ENCODE results near the gene RAPH1.

The RAPH1 gene

DNA sequence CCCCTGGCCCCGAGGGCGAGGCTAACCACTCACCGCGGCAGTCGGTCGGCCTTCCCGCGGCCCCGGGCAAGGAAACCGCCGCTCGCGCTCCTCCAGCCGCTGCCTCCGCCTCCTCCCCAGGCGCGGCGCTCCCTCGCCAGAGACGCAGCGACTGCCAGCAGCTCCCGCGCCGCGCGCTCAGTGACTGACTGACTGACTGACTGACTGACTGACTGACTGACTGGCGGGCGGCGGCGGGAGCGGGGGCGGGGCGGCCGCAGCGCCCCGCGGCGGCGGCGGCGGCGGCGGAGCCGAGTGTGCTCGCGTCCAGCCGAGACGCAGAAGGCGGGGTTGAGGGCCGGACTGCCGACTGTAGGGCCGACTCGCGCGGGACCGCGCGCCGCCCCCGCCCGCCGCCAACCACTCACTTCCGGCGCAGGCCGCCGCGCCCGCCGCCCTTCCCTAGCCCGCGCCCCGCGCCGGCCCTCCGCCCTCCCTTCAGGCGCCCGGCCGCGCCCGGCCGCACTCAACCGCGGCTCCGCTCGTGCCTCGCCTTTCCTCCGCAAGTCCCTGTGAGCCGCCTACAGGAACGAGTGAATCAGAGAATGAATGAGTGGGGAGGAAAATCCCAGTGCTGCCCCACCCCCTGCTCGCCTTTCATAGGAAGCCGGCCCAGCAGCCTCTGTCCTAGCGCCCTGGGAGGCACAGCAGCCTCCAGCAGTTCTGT is at the start of gene RAPH1:
Gene RAPH1 (minus strand): TSS at position 224 of the 706 bp plus-strand sequence. CDS start 39,948 bp downstream, outside the sequence.
- TF ChIP-seq GATA2 (IDR thresholded peaks at IDR 0.05; ENCODE audit: low read depth, low read length), result no peak
- no peak for TF ChIP-seq GATA3 (IDR thresholded peaks at IDR 0.05; ENCODE audit: low read depth, low read length)

DNA sequence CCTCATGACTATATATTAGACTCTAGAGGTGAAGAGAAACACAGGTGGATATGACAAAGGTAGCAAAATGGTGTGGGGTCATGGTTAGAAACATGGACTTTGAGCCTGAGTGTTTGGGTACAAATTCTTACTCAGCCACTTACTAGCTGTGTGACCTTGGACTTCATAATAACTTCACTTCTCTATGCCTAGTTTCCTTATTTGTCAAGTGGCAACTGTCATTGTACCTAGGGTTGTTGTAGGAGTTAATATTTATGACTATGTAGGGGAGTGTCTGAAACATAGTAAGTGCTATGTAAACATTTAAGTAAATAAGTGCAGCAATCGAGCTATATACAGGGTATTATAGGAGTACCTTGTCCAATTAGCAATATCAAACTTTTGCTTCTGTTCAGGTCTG is 49.7 kb upstream of the RAPH1 start:
- TF ChIP-seq GATA2 (IDR thresholded peaks at IDR 0.05; ENCODE audit: low read depth, low read length) (no peak), GATA3 (IDR thresholded peaks at IDR 0.05; ENCODE audit: low read depth, low read length) (no peak)

DNA sequence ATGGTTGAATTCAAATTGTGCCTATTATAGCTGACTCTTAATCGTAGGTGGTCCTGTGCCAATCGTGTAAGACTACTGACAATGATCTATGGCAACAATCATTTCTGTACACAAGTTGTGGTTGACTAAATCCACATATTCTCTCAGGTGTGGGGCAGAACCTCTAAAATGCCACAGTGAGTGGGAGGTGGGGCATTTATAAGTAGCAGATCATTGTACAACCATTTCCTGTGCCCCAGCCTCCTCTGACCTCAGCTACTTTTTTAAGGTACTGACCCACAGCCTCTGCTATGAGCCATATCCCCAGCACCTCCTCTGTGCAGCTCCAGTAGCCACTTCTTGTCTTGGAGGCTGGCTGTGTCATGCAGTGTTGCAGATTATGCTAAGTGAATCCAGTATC is 48.6 kb upstream of the RAPH1 start:
- no peak for TF ChIP-seq GATA2 (IDR thresholded peaks at IDR 0.05; ENCODE audit: low read depth, low read length)
- TF ChIP-seq GATA3 (IDR thresholded peaks at IDR 0.05; ENCODE audit: low read depth, low read length), result no peak

DNA sequence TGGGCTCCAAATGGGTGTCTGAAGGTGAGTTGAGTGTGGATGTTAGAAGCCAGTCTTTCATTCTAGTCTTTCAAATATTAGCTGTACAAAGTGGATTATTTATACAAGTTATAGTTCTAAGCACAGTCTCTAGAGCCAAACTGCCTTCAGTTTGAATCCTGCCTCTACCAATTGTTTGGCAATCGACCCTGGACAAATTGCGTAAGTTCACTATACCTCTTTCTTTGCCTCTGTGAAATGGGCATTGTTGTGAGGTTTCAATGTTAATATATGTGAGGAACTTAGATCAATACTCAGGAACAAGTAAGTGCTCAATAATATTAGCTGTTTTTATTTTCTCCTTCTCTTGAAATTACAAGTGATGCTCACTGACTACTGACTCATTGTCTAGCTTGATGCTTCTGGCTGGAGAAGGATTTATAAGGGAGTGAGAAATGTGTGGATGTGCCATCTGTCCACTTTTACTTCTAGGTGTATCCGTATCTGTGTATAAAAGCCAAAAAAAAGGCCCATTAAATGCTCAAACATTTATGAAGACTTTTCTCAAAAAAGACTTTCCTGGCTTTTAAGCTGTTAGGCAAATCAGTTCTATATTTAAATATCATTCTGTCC is 48.1 kb upstream of the RAPH1 start:
- TF ChIP-seq GATA3 (IDR thresholded peaks at IDR 0.05; ENCODE audit: low read depth, low read length), result no peak
- no peak for TF ChIP-seq GATA2 (IDR thresholded peaks at IDR 0.05; ENCODE audit: low read depth, low read length)

DNA sequence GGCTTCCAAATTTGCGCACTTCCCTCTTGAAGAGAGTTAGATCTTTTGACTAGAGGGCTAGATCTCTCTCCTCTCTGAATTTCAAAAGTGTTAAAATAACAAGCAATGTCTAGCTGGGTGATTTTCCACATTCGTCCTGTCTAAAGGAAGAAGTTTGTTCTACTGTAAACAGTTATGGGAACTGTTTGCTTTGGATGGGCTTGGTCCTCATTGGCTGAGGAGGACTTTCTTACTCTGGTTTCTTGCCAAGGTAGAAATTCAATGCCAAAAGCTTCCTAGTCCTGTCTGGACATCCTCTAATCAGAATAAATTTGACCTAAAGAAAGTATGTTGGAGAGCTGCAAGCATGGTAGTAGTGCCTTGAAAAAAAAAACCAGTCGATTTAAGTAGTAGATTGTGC is 47.4 kb upstream of the RAPH1 start:
- no peak for TF ChIP-seq GATA3 (IDR thresholded peaks at IDR 0.05; ENCODE audit: low read depth, low read length)
- no peak for TF ChIP-seq GATA2 (IDR thresholded peaks at IDR 0.05; ENCODE audit: low read depth, low read length)

DNA sequence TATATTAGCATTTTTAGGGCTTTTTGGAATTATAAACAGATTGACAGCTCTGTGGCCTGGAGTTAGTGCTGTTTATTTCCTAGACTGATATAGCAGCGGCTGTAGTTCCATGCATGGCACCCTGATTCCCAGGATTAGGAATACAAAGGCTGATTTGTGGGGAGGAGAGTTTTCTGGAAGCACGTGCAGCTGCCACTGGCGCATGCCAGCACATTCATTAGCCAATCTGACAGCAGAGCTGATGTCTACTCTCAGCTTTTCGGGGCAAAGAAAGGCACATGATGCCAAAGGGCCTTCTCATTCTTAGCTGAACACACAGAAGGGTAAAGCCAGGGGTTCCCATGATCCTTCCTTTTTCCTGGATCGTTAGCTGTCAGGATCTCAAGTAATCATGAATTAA is 45.7 kb upstream of the RAPH1 start:
- TF ChIP-seq GATA3 (IDR thresholded peaks at IDR 0.05; ENCODE audit: low read depth, low read length) (no peak), GATA2 (IDR thresholded peaks at IDR 0.05; ENCODE audit: low read depth, low read length) (no peak)

GRCh38 chr2:203579730-203580129 is 44.6 kb upstream of the RAPH1 start:
- TF ChIP-seq GATA2 (IDR thresholded peaks at IDR 0.05; ENCODE audit: low read depth, low read length), result no peak
- TF ChIP-seq GATA3 (IDR thresholded peaks at IDR 0.05; ENCODE audit: low read depth, low read length), result no peak

DNA sequence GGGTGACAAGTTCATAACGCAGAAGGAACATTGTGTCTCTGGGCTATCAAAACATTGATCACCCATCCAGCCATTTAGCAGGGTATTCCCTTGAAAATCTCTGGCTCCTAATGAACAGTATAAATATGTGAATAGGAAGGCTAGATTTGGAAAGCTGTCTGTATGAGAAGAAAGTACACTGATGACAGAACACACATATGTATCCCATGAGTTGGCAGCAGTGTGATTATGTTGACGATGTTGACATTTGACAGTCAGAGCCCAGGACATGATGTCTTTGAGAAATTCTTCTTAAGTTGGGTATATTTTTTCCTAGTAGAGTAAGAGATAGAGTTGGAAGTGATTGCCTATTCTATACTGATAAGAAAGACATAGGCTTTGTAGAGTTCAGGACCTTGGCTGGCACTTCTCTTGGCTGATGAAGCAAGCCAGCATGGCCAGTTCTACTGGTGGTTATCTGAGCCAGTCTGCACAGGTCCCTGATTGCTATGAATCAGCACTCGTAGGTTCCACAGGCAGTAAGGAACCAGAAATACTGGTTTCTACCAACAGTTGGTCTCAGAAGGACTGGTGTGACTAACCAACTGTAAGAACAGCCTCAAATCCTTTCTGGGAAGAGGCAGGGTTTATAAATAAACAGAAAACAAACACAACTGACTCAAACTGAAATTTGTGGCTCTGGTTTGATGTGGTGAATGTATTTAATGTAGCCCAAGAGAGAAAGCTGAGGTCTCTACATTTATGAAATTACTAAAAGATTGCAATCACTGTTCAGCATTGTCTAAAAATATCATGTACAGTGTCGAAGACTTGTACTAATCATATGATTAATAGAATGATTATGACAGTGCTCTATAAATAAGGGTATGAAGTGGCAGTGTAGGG is 43.9 kb upstream of the RAPH1 start:
- TF ChIP-seq GATA3 (IDR thresholded peaks at IDR 0.05; ENCODE audit: low read depth, low read length) (no peak), GATA2 (IDR thresholded peaks at IDR 0.05; ENCODE audit: low read depth, low read length) (no peak)

GRCh38 chr2:203574824-203575223 is 39.7 kb upstream of the RAPH1 start:
- no peak for TF ChIP-seq GATA3 (IDR thresholded peaks at IDR 0.05; ENCODE audit: low read depth, low read length)
- TF ChIP-seq GATA2 (IDR thresholded peaks at IDR 0.05; ENCODE audit: low read depth, low read length), result no peak

GRCh38 chr2:203572316-203572715 is 37.2 kb upstream of the RAPH1 start:
- no peak for TF ChIP-seq GATA2 (IDR thresholded peaks at IDR 0.05; ENCODE audit: low read depth, low read length)
- no peak for TF ChIP-seq GATA3 (IDR thresholded peaks at IDR 0.05; ENCODE audit: low read depth, low read length)

GRCh38 chr2:203569677-203570316 is 34.7 kb upstream of the RAPH1 start:
- TF ChIP-seq GATA3 (IDR thresholded peaks at IDR 0.05; ENCODE audit: low read depth, low read length) (no peak), GATA2 (IDR thresholded peaks at IDR 0.05; ENCODE audit: low read depth, low read length) (no peak)

DNA sequence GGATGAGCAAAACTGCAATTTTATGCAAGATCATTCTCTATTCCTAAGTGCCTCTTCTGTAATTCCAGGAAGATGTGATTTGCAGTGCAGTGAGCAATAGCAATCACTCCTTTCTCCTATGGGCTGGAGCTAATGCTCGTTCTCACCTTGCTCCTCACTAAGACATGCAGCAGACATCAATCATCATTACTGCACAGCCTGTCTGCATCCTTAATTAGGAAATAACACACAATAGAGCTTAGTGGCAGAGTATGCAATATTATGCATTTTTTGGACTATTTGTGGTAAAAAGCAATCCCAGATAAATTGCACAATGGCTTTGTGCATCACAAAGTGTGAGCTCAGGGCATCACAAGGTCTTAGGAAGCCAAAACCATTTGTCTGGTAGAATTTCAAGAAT is 32.6 kb upstream of the RAPH1 start:
- TF ChIP-seq GATA2 (IDR thresholded peaks at IDR 0.05; ENCODE audit: low read depth, low read length) (no peak), GATA3 (IDR thresholded peaks at IDR 0.05; ENCODE audit: low read depth, low read length) (no peak)

DNA sequence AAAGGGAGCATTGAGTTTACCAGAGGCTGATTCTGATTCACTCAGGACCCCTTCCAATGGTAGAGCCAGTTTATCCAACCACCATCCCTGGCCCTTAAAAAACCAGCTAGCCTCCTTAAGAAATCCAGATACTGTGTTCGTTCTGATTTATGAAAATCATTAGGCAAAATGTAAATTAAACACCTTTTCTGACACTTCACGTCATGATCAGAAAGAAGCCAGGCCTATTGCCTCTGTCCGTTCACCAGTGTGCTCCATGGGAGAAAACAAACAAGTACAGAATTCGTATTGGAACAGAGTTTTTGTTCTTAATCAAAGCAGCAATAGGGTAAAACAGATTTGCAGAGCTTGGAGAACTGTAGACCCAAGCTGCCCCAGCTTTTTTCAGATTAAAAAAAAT is 31.1 kb upstream of the RAPH1 start:
- TF ChIP-seq GATA2 (IDR thresholded peaks at IDR 0.05; ENCODE audit: low read depth, low read length) (no peak), GATA3 (IDR thresholded peaks at IDR 0.05; ENCODE audit: low read depth, low read length) (no peak)

DNA sequence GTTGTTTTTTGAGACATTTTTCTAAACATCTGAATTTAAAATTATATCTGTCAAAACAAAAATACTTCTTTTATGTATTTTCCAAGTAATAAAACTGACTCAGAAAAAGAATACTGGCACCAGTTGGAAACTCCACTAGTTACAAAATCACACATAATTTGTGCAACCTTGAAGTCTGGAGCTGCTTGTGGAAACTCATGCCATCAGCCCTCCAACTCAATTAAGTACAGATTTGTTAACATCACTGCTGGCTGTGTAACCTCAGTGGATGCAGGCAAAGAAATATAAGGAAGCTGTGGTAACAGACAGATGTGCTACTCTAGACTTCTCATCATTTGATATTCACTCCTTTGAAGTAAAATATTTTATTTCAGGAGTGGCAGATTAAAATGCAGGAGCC is 30.0 kb upstream of the RAPH1 start:
- TF ChIP-seq GATA2 (IDR thresholded peaks at IDR 0.05; ENCODE audit: low read depth, low read length) (no peak), GATA3 (IDR thresholded peaks at IDR 0.05; ENCODE audit: low read depth, low read length) (no peak)
